GM21515 (cell line): ENCODE results near the gene COX7A2L.
"Not testable (repeated sequence)": the region's sequence is repeated elsewhere in the genome, so short reads cannot be mapped to it uniquely, and the experiment has no call there.

Experiments used
- ATAC-seq: cut with Tn5 transposase; IDR thresholded peaks from one replicate; pipeline ENCODE4 v1.9.1; 2021; ENCODE audit not compliant: unreplicated experiment

COX7A2L gene

GRCh38 chr2:42368817-42369531 lies 8.0 kb upstream of the COX7A2L start:
- no peak for ATAC-seq

DNA sequence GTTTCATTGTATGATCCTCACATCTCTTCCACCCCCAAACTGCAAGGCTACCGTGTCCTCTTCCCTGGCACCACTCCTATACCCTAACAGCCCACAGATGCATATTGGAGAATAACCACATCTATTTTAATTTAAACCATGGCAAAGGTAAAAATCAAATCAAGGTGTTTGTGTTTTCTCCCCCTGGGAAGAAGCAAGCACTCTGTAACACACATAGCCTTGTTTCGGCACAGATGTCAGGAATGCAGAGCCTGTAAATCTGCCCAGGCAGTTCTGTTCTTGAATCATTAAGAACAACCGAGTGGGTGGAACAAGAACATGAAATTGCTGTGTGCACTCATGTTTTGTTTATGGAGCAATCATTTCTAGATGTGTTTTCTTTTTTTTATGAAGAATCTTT lies 6.8 kb upstream of the COX7A2L start:
- no peak for ATAC-seq

DNA sequence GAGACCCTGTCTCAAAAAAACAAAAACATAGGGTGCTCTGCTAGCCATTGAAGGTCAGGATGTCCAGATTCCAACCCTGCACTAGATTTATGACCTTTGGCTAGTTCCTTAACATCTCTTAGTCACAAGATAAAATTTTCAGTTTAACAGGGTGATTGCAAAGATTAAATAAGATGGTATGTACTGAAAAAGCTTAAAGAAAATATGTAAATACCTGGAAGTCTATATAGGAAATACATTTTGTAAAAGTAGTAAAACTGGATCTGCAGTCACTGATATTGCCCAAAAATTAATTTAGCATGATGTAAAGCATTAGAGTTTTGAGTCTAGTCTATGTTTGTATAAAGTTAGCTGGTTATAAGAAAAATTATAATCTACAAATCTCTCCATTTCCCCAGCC lies 5.4 kb upstream of the COX7A2L start:
- ATAC-seq, result no peak

DNA sequence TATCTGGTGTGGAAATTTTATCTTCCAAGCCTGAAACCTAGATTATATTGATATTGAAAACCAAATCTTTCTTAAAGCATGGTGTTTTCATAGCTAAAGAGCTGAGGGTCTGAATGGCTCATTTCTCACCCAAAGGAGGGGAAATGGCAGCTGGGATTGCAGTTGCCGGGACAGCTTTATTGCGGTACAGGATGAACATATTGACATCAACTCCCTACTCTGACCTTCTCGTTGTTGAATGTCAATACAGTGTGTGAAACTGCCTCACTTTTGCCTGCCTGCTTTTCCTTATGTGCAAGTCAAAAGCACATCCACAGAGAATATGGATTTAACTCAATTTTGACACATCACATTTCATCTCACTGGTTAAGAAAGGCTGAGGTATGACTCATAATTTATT lies 3.6 kb upstream of the COX7A2L start:
- no peak for ATAC-seq

GRCh38 chr2:42363413-42363812 lies 2.4 kb upstream of the COX7A2L start:
- ATAC-seq, result no peak

DNA sequence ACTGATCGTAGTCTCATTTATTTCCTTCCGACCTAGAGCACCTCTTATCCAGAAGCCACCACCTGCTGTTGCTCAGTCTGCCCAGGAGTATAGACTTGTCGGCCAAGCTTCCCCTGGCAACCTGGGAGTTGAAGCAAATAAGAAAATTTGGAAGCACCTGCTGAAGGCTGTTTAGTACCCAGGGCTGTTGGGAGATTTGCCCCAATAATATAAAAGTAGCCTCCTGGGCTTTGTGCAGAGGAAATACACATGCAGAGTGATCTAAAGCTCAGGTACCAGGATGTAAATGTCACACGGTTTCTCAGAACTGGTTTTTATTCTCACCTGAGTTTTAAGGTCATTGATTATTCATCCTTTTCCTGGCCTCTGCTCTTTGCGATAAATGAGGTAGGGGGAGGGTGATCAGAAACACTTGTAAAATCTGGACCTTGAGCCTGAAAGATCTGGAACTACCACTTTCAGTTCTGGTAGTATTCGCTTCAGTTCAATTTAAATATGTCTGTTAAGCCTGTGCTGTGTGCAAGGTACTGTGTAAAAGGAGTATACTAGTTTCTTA lies 789 bp upstream of the COX7A2L start:
- ATAC-seq, result no peak

GRCh38 chr2:42360493-42360889 lies 526 bp downstream of the COX7A2L start:
- ATAC-seq, result no peak

GRCh38 chr2:42359965-42360483 lies 993 bp downstream of the COX7A2L start:
- ATAC-seq, result no peak

GRCh38 chr2:42359304-42359964 lies 1.6 kb downstream of the COX7A2L start:
- no peak for ATAC-seq

DNA sequence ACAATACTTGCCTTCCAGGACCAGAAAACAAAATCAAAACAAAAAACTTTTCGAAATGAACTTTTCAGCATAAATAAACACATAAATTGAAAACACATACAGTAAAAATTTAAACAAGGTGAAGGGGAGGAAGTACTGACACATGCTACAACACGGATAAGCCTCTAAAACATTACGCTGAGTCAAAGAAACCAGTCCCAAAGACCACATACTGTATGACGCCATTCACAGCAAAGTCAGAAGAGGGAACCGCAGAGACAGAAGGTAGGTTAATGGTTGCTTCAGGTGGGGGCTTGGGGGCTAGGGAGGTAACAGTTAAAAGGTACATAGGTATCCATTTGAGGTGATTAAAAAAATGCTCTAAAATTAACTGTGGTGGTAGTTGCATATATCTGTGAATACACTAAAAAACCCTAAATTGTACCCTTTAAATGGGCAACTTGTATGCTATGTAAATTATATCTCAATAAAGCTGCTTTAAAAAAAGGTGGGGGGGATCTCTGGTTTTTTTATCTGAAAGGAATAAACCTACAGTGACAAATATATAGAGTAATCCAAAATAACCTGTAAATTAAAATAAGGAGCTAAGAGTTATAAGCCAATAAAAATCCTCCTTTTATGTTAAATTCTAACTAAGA lies 7.1 kb downstream of the COX7A2L start:
- no peak for ATAC-seq

- no peak for ATAC-seq
Observed at GRCh38 chr2:42351864-42352263, 9.2 kb downstream of the COX7A2L start.

- no peak for ATAC-seq
Observed at GRCh38 chr2:42350434-42351063, 10.5 kb downstream of the COX7A2L start.

DNA sequence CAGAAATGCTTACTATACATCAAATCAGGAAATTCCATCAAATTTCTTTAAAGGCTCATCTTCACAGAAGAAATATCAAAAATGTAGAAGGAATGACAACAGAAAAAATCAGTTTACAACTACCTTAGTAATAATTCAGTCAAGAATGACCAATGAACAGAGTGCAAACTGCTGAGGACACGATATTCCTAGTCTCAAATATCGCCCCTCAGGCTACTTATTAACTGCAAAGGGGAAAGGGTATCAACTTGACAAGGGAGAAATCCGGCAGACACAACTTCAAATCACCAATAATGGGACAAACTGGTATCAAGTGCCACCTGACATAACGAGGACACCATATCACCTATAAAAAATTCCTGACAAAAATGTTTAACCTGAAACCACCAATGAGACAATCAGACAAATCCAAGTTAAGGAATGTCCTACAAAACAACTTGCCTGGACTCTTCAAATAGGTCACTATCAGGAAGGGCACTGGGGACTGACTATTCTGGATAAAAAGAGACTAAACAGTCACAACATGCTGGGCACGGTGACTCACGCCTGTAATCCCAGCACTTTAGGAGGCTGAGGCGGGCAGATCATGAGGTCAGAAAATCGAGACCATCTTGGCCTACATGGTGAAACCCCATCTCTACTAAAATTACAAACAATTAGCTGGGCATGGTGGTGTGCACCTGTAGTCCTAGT lies 12.8 kb downstream of the COX7A2L start:
- no peak for ATAC-seq

GRCh38 chr2:42347518-42347917 lies 13.5 kb downstream of the COX7A2L start:
- ATAC-seq, result not testable (repeated sequence)

GRCh38 chr2:42346856-42347255 lies 14.2 kb downstream of the COX7A2L start:
- ATAC-seq, result not testable (repeated sequence)

GRCh38 chr2:42345986-42346385 lies 15.0 kb downstream of the COX7A2L start:
- ATAC-seq, result no peak

- ATAC-seq, result no peak
Observed at GRCh38 chr2:42342795-42343241, 18.2 kb downstream of the COX7A2L start.

GRCh38 chr2:42342061-42342794 lies 18.8 kb downstream of the COX7A2L start:
- no peak for ATAC-seq

GRCh38 chr2:42340938-42341636 lies 19.9 kb downstream of the COX7A2L start:
- ATAC-seq, result no peak
